ENCODE results near the gene IRGC. TPM values are rescaled to one million over a fixed set of nuclear protein-coding genes. Genes with fewer than 3 reads are reported as not detected.

IRGC gene
- total RNA-seq, 1 donor from 2014 or later: not detected

DNA sequence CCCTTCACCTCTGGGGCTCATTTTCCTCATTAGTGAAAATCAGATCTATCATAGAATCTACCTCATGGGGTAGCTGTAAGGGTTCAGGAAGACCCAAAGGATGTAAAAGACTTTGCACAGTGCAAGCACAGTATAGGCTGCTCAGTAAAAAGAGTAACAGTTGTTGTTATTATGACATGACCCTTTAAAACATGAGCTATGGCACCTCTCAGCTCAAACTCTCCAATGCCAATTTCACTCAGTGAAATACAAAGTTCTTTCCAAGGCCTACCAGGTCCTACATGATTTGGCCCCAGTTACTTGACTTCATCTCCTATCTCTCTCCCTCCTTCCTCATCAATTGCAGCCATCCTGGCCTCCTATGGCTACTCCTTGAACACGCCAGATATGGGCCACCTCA lies 34.0 kb downstream of the IRGC start:
- peaks cover 46 to 58% of the 10 kb centered on the region in 2 donors for H3K36me3 ChIP-seq
- no peak overlapping the region for H3K27ac ChIP-seq
- no peaks in the 10 kb centered on the region for H3K9me3 ChIP-seq
- TF ChIP-seq, protein P1, sequence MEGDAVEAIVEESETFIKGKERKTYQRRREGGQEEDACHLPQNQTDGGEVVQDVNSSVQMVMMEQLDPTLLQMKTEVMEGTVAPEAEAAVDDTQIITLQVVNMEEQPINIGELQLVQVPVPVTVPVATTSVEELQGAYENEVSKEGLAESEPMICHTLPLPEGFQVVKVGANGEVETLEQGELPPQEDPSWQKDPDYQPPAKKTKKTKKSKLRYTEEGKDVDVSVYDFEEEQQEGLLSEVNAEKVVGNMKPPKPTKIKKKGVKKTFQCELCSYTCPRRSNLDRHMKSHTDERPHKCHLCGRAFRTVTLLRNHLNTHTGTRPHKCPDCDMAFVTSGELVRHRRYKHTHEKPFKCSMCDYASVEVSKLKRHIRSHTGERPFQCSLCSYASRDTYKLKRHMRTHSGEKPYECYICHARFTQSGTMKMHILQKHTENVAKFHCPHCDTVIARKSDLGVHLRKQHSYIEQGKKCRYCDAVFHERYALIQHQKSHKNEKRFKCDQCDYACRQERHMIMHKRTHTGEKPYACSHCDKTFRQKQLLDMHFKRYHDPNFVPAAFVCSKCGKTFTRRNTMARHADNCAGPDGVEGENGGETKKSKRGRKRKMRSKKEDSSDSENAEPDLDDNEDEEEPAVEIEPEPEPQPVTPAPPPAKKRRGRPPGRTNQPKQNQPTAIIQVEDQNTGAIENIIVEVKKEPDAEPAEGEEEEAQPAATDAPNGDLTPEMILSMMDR (IDR thresholded peaks at IDR 0.05): no peak
- no peaks in the 10 kb centered on the region for H3K27me3 ChIP-seq
- intact Hi-C loops (cut with DNase I): loop anchor here (10.0 kb wide), 1 partner anchor 185 kb away; the partner anchor contains the start of gene ZNF45
- no peak overlapping the region for H3K4me3 ChIP-seq
- DNase-seq (ENCODE audit: low spot score in 2 of 2): no peak
- H3K4me1 ChIP-seq: peaks cover 3 to 20% of the 10 kb centered on the region in 2 donors

DNA sequence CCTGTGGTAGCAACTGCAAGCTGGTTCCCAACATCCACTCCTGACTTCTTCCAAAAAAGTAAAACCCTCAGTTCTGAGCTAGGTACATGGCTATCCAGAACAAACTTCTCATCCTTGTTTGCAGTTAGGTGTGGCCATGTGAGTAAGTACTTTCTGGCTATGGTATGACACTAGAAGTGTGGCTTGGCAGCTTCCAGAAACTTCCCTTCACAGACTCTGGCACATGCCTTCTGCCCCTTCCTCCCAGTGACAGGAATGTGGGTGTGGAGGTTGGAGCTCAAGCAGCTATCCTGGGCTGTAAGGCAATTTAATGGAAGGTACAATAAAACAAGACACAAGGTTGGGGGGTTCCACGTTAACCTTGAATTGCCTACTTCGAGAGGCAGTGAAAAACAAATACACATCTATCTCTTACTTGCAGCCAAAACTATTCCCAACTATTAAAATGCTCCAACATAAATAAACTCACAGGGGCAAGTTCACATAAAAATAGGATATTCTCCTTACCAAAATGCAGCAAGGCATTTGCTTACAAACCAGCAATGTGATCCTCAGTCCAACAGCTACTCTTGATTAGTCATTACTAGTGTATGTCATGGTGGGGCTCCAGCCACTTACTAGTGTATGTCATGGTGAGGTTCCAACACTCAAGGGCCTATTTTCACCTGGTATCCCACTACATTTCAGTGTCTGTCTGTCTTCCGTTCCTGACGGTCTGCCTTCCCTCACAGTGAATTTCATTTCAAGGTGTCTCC lies 35.8 kb downstream of the IRGC start:
- Histone ChIP-seq H3K4me3 (no peak overlapping the region), H3K27ac (no peak overlapping the region), H3K4me1 (peaks cover 3 to 26% of the 10 kb centered on the region in 2 donors), H3K27me3 (no peaks in the 10 kb centered on the region), H3K36me3 (peaks cover 36 to 41% of the 10 kb centered on the region in 2 donors), H3K9me3 (no peaks in the 10 kb centered on the region)
- TF ChIP-seq, protein P1 (IDR thresholded peaks at IDR 0.05): no peak
- no peak for DNase-seq (ENCODE audit: low spot score in 2 of 2)
- intact Hi-C loops (cut with DNase I): loop anchor here (10.0 kb wide), 1 partner anchor 183 kb away; the partner anchor contains the start of gene ZNF45

DNA sequence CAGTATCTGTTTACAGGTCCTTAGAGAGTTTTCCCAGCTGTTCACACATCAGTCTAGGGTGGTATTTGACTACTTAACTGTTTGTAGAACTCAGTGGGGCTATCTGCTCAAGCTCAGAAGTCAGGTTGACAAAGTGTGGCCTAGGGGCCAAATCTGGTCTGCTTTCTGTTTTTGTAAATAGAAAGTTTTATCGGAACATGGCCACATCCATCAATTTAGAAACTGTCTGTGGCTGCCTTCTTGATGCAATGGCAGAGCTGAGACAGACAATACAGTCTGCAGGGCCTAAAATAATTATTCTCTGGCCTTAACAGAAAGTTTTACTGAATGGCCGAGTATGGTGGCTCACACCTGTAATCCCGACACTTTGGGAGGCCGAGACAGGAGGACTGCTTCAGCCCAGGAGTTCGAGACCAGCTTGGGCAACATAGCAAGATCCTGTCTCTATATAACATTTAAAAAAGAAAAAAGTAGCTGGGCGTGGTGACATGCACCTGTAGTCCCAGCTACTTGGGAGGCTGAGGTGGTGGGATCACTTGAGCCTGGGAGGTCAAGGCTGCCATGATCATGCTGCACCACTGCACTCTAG lies 36.5 kb downstream of the IRGC start:
- peaks cover 29 to 34% of the 10 kb centered on the region in 2 donors for H3K36me3 ChIP-seq
- H3K4me1 ChIP-seq: peaks cover 3 to 26% of the 10 kb centered on the region in 2 donors
- TF ChIP-seq, protein P1 (IDR thresholded peaks at IDR 0.05): no peak
- H3K27ac ChIP-seq: no peak overlapping the region
- DNase-seq (ENCODE audit: low spot score in 2 of 2): no peak
- H3K9me3 ChIP-seq: no peaks in the 10 kb centered on the region
- intact Hi-C loops (cut with DNase I): loop anchor here (10.0 kb wide), 1 partner anchor 182 kb away; the partner anchor contains the start of gene ZNF45
- H3K27me3 ChIP-seq: no peaks in the 10 kb centered on the region
- no peak overlapping the region for H3K4me3 ChIP-seq

DNA sequence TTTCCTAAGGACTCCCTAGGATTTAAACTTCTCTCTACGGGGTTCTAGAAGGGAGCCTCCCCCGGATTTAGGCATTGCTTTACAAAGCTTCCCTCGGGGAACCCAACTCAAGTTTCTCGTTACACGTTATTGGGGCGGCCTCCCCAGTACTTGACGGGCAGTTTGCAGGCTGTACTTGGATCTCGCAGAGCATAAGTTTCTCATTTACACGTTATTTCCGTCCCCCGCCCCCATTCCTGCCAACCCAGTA lies 38.3 kb downstream of the IRGC start:
- H3K27me3 ChIP-seq: no peaks in the 10 kb centered on the region
- TF ChIP-seq, protein P1 (IDR thresholded peaks at IDR 0.05): no peak
- H3K4me1 ChIP-seq: peaks cover 3 to 26% of the 10 kb centered on the region in 2 donors
- peak overlapping the region; percentile 77 to 92 for H3K4me3 ChIP-seq
- intact Hi-C loops (cut with DNase I): loop anchor here (1.0 to 10.0 kb wide), 4 partner anchors 73 to 221 kb away; partner anchors contain the start of genes IRGQ, ZNF283, ZNF45 and ZNF575
- DNase-seq (ENCODE audit: low spot score in 2 of 2): no peak
- no peaks in the 10 kb centered on the region for H3K9me3 ChIP-seq
- peaks cover 14 to 16% of the 10 kb centered on the region in 2 donors for H3K36me3 ChIP-seq
- peak overlapping the region; percentile 99 for H3K27ac ChIP-seq

DNA sequence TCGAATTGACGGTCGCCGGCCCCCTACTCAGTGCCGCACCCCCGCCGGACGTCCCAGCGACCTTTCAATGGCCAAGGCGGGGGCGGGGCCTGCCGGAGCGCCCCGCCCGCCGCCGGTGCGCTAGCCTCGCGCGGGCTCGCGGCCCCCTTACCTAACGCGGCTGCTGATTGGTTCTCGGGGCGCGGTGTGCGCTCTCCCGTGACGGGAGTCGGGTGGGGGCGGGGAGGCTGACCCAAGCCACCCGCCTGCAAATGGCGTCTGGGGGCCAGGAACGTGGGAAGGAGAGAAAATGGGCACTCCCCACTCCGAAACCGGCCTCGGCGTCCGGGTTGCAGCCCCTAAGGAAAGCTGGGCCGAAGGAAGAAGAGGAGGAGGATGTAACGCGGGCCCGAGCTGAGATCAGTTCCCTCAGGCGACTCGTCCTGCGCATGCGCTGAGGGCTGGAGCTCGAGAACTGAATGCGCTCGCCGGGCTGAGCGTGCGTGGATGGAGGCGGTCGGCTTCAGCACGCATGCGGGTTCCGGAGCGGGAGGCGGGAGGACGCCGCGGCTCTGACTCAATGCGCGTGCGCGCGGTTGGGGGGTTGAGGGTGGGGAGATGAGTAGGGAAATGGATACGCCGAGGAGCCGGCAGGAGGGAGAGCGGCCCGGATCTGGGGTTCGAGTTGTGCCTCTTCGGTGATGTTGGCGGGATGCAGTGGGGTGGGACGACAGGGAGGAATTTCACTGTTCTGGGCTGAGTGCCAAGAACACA lies 38.8 kb downstream of the IRGC start, which contains the start of gene SMG9:
Gene SMG9, minus strand, starts transcription at position 460 of the 753 bp plus-strand sequence. CDS start 4,221 bp downstream, outside the sequence.
- intact Hi-C loops (cut with DNase I): loop anchor here (1.0 to 10.0 kb wide), 5 partner anchors 72 to 221 kb away; partner anchors contain the start of genes IRGQ, ZNF283, ZNF45 and ZNF575
- Histone ChIP-seq H3K27ac (peak within 1 kb of the TSS; percentile 99), H3K36me3 (peaks cover 9 to 12% of the 10 kb centered on the region in 2 donors), H3K4me3 (peak within 1 kb of the TSS; percentile 77 to 92), H3K4me1 (peaks cover 3 to 26% of the 10 kb centered on the region in 2 donors), H3K9me3 (no peaks in the 10 kb centered on the region), H3K27me3 (no peaks in the 10 kb centered on the region)
- TF ChIP-seq, protein P1 (IDR thresholded peaks at IDR 0.05): no peak
- peak; percentile 87 to 98 for DNase-seq (ENCODE audit: low spot score in 2 of 2)

All from ascending aorta (tissue), 2 donors.